Natural killer cell (primary cell): Measurements from ENCODE around the gene HACD4. TPM values are rescaled to one million over a fixed set of nuclear protein-coding genes. Genes with fewer than 3 reads are reported as not detected.

Source experiments
- ATAC-seq, 3 donors: fragments of 150-1000 bp in 2 of 3; fragments of 200-7000 bp in 1 of 3; cut with Tn5 transposase; 1 replicate in 1 of 3; 2 replicates in 2 of 3; pipeline ENCODE4 v1.10.0; 2021; ENCODE audit warnings: mild to moderate bottlenecking in 2 of 3, moderate library complexity in 2 of 3
- DNase-seq, 2 donors: peaks; one replicate each; pipeline versions ENCODE4 v3.0.0 to v3.0.0-alpha.2; 2013 to 2021; ENCODE audit warnings: mixed read lengths in 1 of 2
- H3K27ac ChIP-seq: one replicate; pipeline ENCODE4 v1.5.1; 2013; ENCODE audit warnings: mild to moderate bottlenecking, low read length
- H3K27me3 ChIP-seq: one replicate; pipeline ENCODE4 v1.6.1; 2013; ENCODE audit warnings: low read length; ENCODE audit not compliant: control insufficient read depth, insufficient read depth
- H3K36me3 ChIP-seq: one replicate; pipeline ENCODE4 v1.6.1; 2013; ENCODE audit warnings: low read length; ENCODE audit not compliant: control insufficient read depth, insufficient read depth
- H3K4me1 ChIP-seq: one replicate; pipeline ENCODE4 v1.6.1; 2013; ENCODE audit warnings: low read length; ENCODE audit not compliant: control insufficient read depth, insufficient read depth
- H3K4me3 ChIP-seq: one replicate; pipeline ENCODE4 v1.5.1; 2013; ENCODE audit warnings: low read length
- H3K9me3 ChIP-seq: one replicate; pipeline ENCODE4 v1.6.1; 2013; ENCODE audit warnings: low read length; ENCODE audit not compliant: control insufficient read depth, insufficient read depth
- H3K27ac Mint-ChIP-seq, 2 donors: one replicate each; pipeline ENCODE4 v1.8.0; 2022; ENCODE audit warnings: mild to moderate bottlenecking in 2 of 2, mixed read lengths in 2 of 2, moderate library complexity in 1 of 2
- H3K27me3 Mint-ChIP-seq, 2 donors: one replicate each; pipeline ENCODE4 v1.8.0; 2022; ENCODE audit warnings: low read depth in 2 of 2, mixed read lengths in 2 of 2
- H3K36me3 Mint-ChIP-seq: one replicate; pipeline ENCODE4 v1.8.0; 2022; ENCODE audit warnings: mixed read lengths
- H3K4me1 Mint-ChIP-seq, 2 donors: one replicate each; pipeline ENCODE4 v1.8.0; 2022; ENCODE audit warnings: mixed read lengths in 2 of 2
- H3K4me3 Mint-ChIP-seq: one replicate; pipeline ENCODE4 v1.8.0; 2022; ENCODE audit warnings: mild to moderate bottlenecking, moderate library complexity, mixed read lengths
- H3K9me3 Mint-ChIP-seq, 2 donors: one replicate each; pipeline ENCODE4 v1.8.0; 2022; ENCODE audit warnings: mixed read lengths in 2 of 2
- CTCF ChIP-seq: fragments of 200-600 bp; IDR thresholded peaks from one replicate; pipeline ENCODE4 v1.8.0; 2022; ENCODE audit warnings: antibody characterized with exemption
- WGBS: methylation state at CpG from one replicate; pipeline ENCODE4 v1.1.7; 2013; ENCODE audit warnings: missing lambda C conversion rate; ENCODE audit not compliant: insufficient coverage; 5-methylcytosine and 5-hydroxymethylcytosine counted together
- intact Hi-C: fragments of 100-400 bp; cut with micrococcal nuclease; formaldehyde crosslinking; loops from one replicate; pipeline ENCODE4 v1.14.2; 2022
- total RNA-seq, 4 donors: library from RNA; stranded (reverse); fragments of 120-200 nt in 1 of 4; gene quantifications; one replicate each; pipeline versions ENCODE4 v1.2.3 to v1.2.4, GENCODE V29; 2013 to 2022

The HACD4 gene
- total RNA-seq, 3 donors from 2014 or later (not counting 1 experiment from before 2014, with no cell fraction given), result 14.0 to 16.5 (median 14.4) TPM

- no peak for TF ChIP-seq CTCF
- H3K4me3 Mint-ChIP-seq, result no peak within 1 kb of the TSS
- Histone ChIP-seq H3K4me3 (no peak within 1 kb of the TSS), H3K27me3 (no peaks in the 10 kb centered on the region), H3K4me1 (peaks cover 4% of the 10 kb centered on the region), H3K36me3 (no peaks in the 10 kb centered on the region), H3K27ac (no peak within 1 kb of the TSS), H3K9me3 (no peaks in the 10 kb centered on the region)
- H3K27ac Mint-ChIP-seq, result peak within 1 kb of the TSS in 1 of 2 donors; percentile 19
- intact Hi-C loops, result no loop called here
- ATAC-seq, result no peak
- no peaks in the 10 kb centered on the region for H3K27me3 Mint-ChIP-seq
- DNase-seq, result no peak
- no peaks in the 10 kb centered on the region for H3K36me3 Mint-ChIP-seq
- H3K9me3 Mint-ChIP-seq, result no peaks in the 10 kb centered on the region
- peaks cover 14 to 26% of the 10 kb centered on the region in 2 donors for H3K4me1 Mint-ChIP-seq
- 88% methylated on average over 2 of the region's 3 CpGs for WGBS
Observed at GRCh38 chr9:21077781-21078180, 46.3 kb upstream of the HACD4 start, which contains the start of gene IFNB1. Gene IFNB1, minus strand, starts transcription at chr9:21077942. Its CDS starts 73 bp downstream, at chr9:21077869.

- intact Hi-C loops, result no loop called here
- 68% methylated on average over 3 of the region's 3 CpGs for WGBS
Observed at GRCh38 chr9:21075484-21075883, 44.0 kb upstream of the HACD4 start.

DNA sequence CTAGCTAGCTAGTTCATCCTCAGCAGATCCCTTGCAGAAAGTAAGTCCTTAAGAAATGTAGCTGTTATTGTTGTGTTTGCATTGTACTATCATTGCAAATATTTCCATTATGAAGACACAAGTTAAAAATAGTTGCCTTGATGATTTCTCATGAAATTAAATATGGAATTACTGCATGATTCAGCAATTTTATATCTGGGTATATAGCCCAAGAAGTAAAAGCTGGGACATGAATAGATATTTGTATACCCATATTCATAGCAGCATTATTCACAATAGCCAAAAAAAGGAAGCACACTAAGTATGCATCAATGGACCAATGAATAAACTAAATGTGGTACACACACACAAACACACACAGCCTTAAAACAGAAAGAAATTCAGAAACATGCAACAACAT, 39.5 kb upstream of the HACD4 start:
- Histone ChIP-seq H3K27me3 (no peaks in the 10 kb centered on the region), H3K9me3 (no peaks in the 10 kb centered on the region), H3K4me1 (no peaks in the 10 kb centered on the region), H3K36me3 (no peaks in the 10 kb centered on the region), H3K4me3 (no peak overlapping the region), H3K27ac (no peak overlapping the region)
- no peak overlapping the region for H3K27ac Mint-ChIP-seq
- H3K9me3 Mint-ChIP-seq, result no peaks in the 10 kb centered on the region
- no peak for ATAC-seq
- peaks cover 0 to 2% of the 10 kb centered on the region in 2 donors for H3K27me3 Mint-ChIP-seq
- no peak overlapping the region for H3K4me3 Mint-ChIP-seq
- TF ChIP-seq CTCF, result no peak
- DNase-seq, result no peak
- no peaks in the 10 kb centered on the region for H3K4me1 Mint-ChIP-seq
- intact Hi-C loops, result no loop called here
- H3K36me3 Mint-ChIP-seq, result no peaks in the 10 kb centered on the region

More at GRCh38 chr9:21075484-21075883, 44.0 kb upstream of the HACD4 start:
- no peak overlapping the region for H3K4me3 Mint-ChIP-seq
- Histone ChIP-seq H3K36me3 (no peaks in the 10 kb centered on the region), H3K9me3 (no peaks in the 10 kb centered on the region), H3K4me3 (no peak overlapping the region), H3K27ac (no peak overlapping the region), H3K4me1 (peaks cover 4% of the 10 kb centered on the region), H3K27me3 (no peaks in the 10 kb centered on the region)
- H3K9me3 Mint-ChIP-seq, result no peaks in the 10 kb centered on the region
- H3K36me3 Mint-ChIP-seq, result no peaks in the 10 kb centered on the region
- no peak for ATAC-seq
- peaks cover 0 to 2% of the 10 kb centered on the region in 2 donors for H3K27me3 Mint-ChIP-seq
- no peak overlapping the region for H3K27ac Mint-ChIP-seq
- no peak for DNase-seq
- H3K4me1 Mint-ChIP-seq, result peaks cover 7% of the 10 kb centered on the region in 2 donors
- TF ChIP-seq CTCF, result no peak

- TF ChIP-seq CTCF, result no peak
- intact Hi-C loops, result no loop called here
- H3K4me1 Mint-ChIP-seq, result no peaks in the 10 kb centered on the region
- no peaks in the 10 kb centered on the region for H3K9me3 Mint-ChIP-seq
- peaks cover 0 to 2% of the 10 kb centered on the region in 2 donors for H3K27me3 Mint-ChIP-seq
- no peaks in the 10 kb centered on the region for H3K36me3 ChIP-seq
- no peaks in the 10 kb centered on the region for H3K9me3 ChIP-seq
- DNase-seq (no peak), ATAC-seq (no peak)
- no peak overlapping the region for H3K27ac Mint-ChIP-seq
- no peak overlapping the region for H3K27ac ChIP-seq
- no peaks in the 10 kb centered on the region for H3K4me1 ChIP-seq
- WGBS, result 57% methylated on average over 4 of the region's 4 CpGs
- no peaks in the 10 kb centered on the region for H3K27me3 ChIP-seq
- no peaks in the 10 kb centered on the region for H3K36me3 Mint-ChIP-seq
- H3K4me3 Mint-ChIP-seq, result no peak overlapping the region
- no peak overlapping the region for H3K4me3 ChIP-seq
Observed at GRCh38 chr9:21070171-21070571, 38.7 kb upstream of the HACD4 start.
